Left ventricle myocardium inferior (tissue), 1 donor: ENCODE measurements around the gene EPB41L4A. TPM values are rescaled to one million over a fixed set of nuclear protein-coding genes. Genes with fewer than 3 reads are reported as not detected.

Experiments used
- DNase-seq: peaks from one replicate; pipeline ENCODE4 v3.0.0-alpha.2; 2020
- H3K27ac ChIP-seq: fragments of 200-600 bp; replicated peaks from 2 replicates; pipeline ENCODE4 v1.8.0; 2021
- H3K27me3 ChIP-seq: fragments of 200-600 bp; 2 replicates; pipeline ENCODE4 v1.8.0; 2021; ENCODE audit warnings: low read depth
- H3K36me3 ChIP-seq: fragments of 200-600 bp; 2 replicates; pipeline ENCODE4 v1.8.0; 2021
- H3K4me1 ChIP-seq: fragments of 200-600 bp; 2 replicates; pipeline ENCODE4 v1.8.0; 2021
- H3K4me3 ChIP-seq: fragments of 200-600 bp; 2 replicates; pipeline ENCODE4 v1.8.0; 2021; ENCODE audit warnings: mild to moderate bottlenecking, moderate library complexity
- H3K9me3 ChIP-seq: fragments of 200-600 bp; replicated peaks from 2 replicates; pipeline ENCODE4 v1.8.0; 2021
- CTCF ChIP-seq: fragments of 200-600 bp; IDR thresholded peaks from 2 replicates; pipeline ENCODE4 v1.8.0; 2021; ENCODE audit warnings: antibody characterized with exemption, mild to moderate bottlenecking, borderline replicate concordance
- intact Hi-C: fragments of 100-400 bp; cut with micrococcal nuclease; formaldehyde crosslinking; loops from one replicate; pipeline ENCODE4 v1.11.0; 2022
- total RNA-seq: library from RNA; stranded (reverse); fragmentation: NEBNext Ultra II Directional; extraction: Animal tissue kit (Norgen Biotek cat#: 25700); gene quantifications from one replicate; pipeline ENCODE4 v1.2.1, GENCODE V29; 2021
- donor health status: DM: no; HTN: yes; CAD: no; lungs with severe emphysema.

Gene EPB41L4A
- total RNA-seq, 1 donor from 2014 or later, result 17.8 TPM

GRCh38 chr5:112390327-112390726 lies 28.8 kb downstream of the EPB41L4A start:
- no peaks in the 10 kb centered on the region for H3K9me3 ChIP-seq
- H3K4me3 ChIP-seq, result no peak overlapping the region
- TF ChIP-seq CTCF, result no peak
- no peak overlapping the region for H3K27ac ChIP-seq
- no peak for DNase-seq
- no peaks in the 10 kb centered on the region for H3K36me3 ChIP-seq
- peaks cover 29% of the 10 kb centered on the region for H3K4me1 ChIP-seq
- H3K27me3 ChIP-seq, result no peaks in the 10 kb centered on the region
- intact Hi-C loops, result no loop called here

- no peaks in the 10 kb centered on the region for H3K36me3 ChIP-seq
- no peak overlapping the region for H3K27ac ChIP-seq
- intact Hi-C loops, result no loop called here
- H3K9me3 ChIP-seq, result no peaks in the 10 kb centered on the region
- no peak for TF ChIP-seq CTCF
- DNase-seq, result no peak
- H3K27me3 ChIP-seq, result no peaks in the 10 kb centered on the region
- peaks cover 45% of the 10 kb centered on the region for H3K4me1 ChIP-seq
- no peak overlapping the region for H3K4me3 ChIP-seq
These were observed 30.3 kb downstream of the EPB41L4A start for GRCh38 chr5:112388739-112389138.

GRCh38 chr5:112388074-112388473 lies 31.0 kb downstream of the EPB41L4A start:
- Histone ChIP-seq H3K27me3 (no peaks in the 10 kb centered on the region), H3K27ac (no peak overlapping the region), H3K36me3 (no peaks in the 10 kb centered on the region), H3K4me1 (peaks cover 50% of the 10 kb centered on the region), H3K9me3 (no peaks in the 10 kb centered on the region), H3K4me3 (no peak overlapping the region)
- intact Hi-C loops, result no loop called here
- TF ChIP-seq CTCF, result no peak
- DNase-seq, result no peak

- Histone ChIP-seq H3K27ac (no peak overlapping the region), H3K9me3 (no peaks in the 10 kb centered on the region), H3K36me3 (no peaks in the 10 kb centered on the region), H3K4me3 (no peak overlapping the region), H3K27me3 (no peaks in the 10 kb centered on the region), H3K4me1 (peaks cover 51% of the 10 kb centered on the region)
- intact Hi-C loops, result no loop called here
- no peak for TF ChIP-seq CTCF
- no peak for DNase-seq
These were observed 32.3 kb downstream of the EPB41L4A start for GRCh38 chr5:112386766-112387165.

GRCh38 chr5:112385969-112386368 lies 33.1 kb downstream of the EPB41L4A start:
- no peak overlapping the region for H3K4me3 ChIP-seq
- DNase-seq, result no peak
- H3K4me1 ChIP-seq, result peaks cover 59% of the 10 kb centered on the region
- H3K36me3 ChIP-seq, result no peaks in the 10 kb centered on the region
- no peak overlapping the region for H3K27ac ChIP-seq
- H3K9me3 ChIP-seq, result no peaks in the 10 kb centered on the region
- TF ChIP-seq CTCF, result no peak
- H3K27me3 ChIP-seq, result no peaks in the 10 kb centered on the region
- intact Hi-C loops, result no loop called here

DNA sequence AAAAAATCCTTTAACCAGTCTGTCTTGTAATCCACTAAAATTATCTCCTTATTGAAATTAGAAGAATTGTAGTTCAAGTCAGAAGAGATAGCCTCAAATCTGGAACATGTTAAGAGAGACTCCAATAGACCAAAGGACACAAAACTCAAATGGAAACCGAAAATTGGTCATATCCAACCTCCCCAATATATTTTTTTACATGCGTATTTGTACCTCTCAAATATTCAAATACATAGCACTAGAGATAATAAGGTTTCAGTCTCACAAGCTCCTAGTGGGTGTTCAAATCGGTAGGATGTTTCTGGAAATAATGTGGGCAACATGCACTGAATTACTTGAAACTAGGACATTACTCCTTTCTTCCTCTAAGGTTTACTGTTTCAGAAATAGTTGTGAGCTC lies 33.5 kb downstream of the EPB41L4A start:
- Histone ChIP-seq H3K4me1 (peaks cover 63% of the 10 kb centered on the region), H3K27me3 (no peaks in the 10 kb centered on the region)
- intact Hi-C loops, result no loop called here

More for the DNA sequence above, 33.5 kb downstream of the EPB41L4A start:
- no peak overlapping the region for H3K27ac ChIP-seq
- no peak overlapping the region for H3K4me3 ChIP-seq
- H3K36me3 ChIP-seq, result no peaks in the 10 kb centered on the region
- DNase-seq, result no peak
- TF ChIP-seq CTCF, result no peak
- H3K9me3 ChIP-seq, result no peaks in the 10 kb centered on the region
